ENCODE results near the gene TSPAN14.
A peak's percentile ranks its signal among the peaks of the same experiment; 100 is the strongest.
"Not testable (repeated sequence)": the region's sequence is repeated elsewhere in the genome, so short reads cannot be mapped to it uniquely, and the experiment has no call there.

TSPAN14 gene

DNA sequence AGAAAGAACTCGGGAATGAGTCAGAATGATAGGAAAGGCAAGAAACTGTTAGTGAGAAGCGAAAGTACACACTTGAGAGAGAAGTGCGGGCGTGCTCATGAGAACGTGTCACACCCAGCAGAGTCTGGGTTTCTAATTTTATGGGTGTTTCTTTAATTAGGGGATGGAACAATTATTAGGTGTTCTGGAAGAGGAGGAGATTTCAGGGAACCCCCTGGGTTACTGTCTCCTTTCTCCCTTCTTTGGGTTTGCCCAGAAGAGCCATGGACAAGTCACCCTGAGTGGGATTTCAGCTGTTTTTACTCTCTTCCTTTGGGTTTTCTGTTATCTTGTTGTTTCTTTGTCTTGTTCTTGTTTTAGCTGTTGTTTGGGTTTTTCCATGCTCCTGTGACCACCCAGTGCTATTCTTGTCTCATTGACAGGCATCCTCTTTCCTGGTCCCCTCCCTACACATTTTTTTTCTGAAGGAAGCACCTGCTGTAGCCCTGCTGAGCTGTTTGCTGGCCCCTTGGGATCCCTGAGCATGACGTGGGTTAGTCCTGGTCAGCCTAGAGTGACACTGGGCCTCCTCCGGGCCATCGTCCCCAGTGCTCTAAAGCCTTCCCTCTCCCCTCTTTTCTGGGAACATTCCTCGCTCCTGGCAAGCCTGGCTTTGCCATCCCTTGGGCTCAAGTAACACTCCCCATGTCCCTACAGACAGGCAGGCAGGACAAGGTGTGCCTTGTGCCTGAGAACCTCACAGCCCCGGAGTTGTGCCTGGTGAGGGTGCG lies 87.1 kb downstream of the TSPAN14 start:
- peaks cover 2% of the 10 kb centered on the region for H3K36me3 Mint-ChIP-seq (ENCODE audit: low read depth)
- H3K4me1 Mint-ChIP-seq (ENCODE audit: low read depth), result peaks cover 22% of the 10 kb centered on the region
- H3K9me3 Mint-ChIP-seq, result no peaks in the 10 kb centered on the region
- no peak overlapping the region for H3K4me3 Mint-ChIP-seq
- H3K27ac Mint-ChIP-seq, result peak overlapping the region; percentile 49
- H3K27me3 Mint-ChIP-seq, result no peaks in the 10 kb centered on the region
- DNase-seq, result no peak

DNA sequence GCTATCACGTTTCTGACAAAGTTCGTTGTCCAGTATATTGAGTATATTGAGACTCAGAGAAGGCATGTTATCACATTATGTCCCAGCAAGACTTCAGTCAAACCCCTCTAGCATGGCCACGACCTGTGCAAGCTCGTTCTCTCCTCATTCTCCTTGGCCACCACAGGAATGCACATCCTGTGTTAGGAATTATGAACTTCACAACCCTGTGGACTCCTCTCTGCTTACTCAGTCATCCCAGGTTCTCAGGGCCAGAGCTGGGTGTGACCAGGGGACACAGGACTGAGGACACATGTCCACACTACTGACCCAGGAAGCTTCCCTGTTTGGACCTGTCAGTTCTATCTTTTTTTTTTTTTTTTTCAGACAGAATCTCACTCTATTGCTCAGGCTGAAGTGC lies 87.9 kb downstream of the TSPAN14 start:
- Mint-ChIP-seq H3K9me3 (no peaks in the 10 kb centered on the region), H3K27me3 (no peaks in the 10 kb centered on the region), H3K4me1 (ENCODE audit: low read depth) (peaks cover 15% of the 10 kb centered on the region), H3K4me3 (no peak overlapping the region), H3K36me3 (ENCODE audit: low read depth) (no peaks in the 10 kb centered on the region), H3K27ac (no peak overlapping the region)
- DNase-seq, result no peak

DNA sequence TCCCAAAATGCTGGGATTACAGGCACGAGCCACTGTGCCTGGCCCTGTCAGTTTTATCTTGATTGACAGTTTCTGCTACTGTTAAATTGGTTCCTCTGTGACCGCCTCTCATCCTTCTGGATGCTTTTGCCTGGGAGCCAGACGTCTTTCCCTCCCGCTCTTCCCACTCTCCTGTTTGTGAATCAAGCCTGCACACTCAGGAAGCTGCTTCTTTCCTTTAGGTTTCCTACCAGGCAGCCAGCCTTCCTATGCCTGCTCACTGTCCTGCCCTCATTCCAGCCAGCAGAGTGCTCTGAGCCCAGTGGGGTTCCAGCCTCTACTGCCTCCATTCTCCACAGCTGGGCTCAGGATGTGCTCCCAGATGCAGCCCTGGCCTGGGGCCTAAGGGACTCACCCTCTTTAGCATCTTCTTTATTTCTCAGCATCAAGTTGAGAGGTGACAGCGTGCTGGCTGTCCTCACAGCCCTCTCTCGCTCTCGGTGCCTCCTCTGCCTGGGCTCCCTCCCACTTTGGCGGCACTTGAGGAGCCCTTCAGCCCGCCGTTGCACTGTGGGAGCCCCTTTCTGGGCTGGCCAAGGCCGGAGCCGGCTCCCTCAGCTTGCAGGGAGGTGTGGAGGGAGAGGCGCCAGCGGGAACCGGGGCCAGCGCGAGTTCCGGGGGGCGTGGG lies 88.7 kb downstream of the TSPAN14 start:
- H3K27me3 Mint-ChIP-seq, result no peaks in the 10 kb centered on the region
- H3K4me3 Mint-ChIP-seq, result no peak overlapping the region
- H3K27ac Mint-ChIP-seq, result no peak overlapping the region
- H3K4me1 Mint-ChIP-seq (ENCODE audit: low read depth), result peaks cover 15% of the 10 kb centered on the region
- H3K36me3 Mint-ChIP-seq (ENCODE audit: low read depth), result no peaks in the 10 kb centered on the region
- no peak for DNase-seq
- no peaks in the 10 kb centered on the region for H3K9me3 Mint-ChIP-seq

DNA sequence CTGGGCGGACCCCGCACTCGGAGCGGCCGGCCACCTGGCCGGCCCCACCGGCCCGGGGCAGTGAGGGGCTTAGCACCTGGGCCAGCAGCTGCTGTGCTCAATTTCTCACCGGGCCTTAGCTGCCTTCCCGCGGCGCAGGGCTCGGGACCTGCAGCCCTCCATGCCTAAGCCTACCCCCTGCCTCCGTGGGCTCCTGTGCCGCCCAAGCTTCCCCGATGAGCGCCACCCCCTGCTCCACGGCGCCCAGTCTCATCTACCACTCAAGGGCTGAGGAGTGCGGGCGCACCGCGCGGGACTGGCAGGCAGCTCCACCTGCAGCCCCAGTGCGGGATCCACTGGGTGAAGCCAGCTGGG lies 89.2 kb downstream of the TSPAN14 start:
- DNase-seq; H3K27me3 Mint-ChIP-seq; H3K27ac Mint-ChIP-seq; H3K4me3 Mint-ChIP-seq; H3K9me3 Mint-ChIP-seq; H3K36me3 Mint-ChIP-seq (ENCODE audit: low read depth): not testable (repeated sequence)
- H3K4me1 Mint-ChIP-seq (ENCODE audit: low read depth), result peaks cover 15% of the 10 kb centered on the region

DNA sequence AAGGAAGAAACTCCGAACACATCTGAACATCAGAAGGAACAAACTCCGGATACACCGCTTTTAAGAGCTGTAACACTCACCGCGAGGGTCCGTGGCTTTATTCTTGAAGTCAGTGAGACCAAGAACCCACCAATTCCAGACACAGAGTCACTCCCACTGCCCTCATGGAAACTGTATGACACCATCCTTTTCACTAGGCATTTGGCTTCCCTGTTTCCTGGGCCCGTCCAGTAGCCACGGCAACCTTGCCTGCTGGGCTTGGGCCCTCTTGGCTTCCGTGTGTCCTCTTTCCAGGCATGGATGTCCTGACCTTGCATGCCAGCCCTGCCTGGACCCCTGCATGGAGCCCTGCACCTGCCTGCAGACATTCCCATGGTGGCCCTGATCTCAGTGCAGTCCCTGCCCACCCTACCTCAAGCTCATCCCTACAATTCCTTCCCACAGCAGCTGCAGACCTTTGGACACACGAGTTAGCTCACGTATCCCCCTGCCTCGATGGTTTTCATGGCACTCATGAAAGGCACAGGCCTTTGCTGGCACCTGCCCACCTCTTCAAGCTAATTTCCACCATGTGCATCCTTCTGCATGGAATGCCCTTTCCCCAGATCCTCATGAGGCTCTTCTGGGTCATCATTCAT lies 90.3 kb downstream of the TSPAN14 start:
- Mint-ChIP-seq H3K9me3 (no peaks in the 10 kb centered on the region), H3K4me1 (ENCODE audit: low read depth) (peaks cover 15% of the 10 kb centered on the region), H3K27me3 (peaks cover 2% of the 10 kb centered on the region), H3K36me3 (ENCODE audit: low read depth) (no peaks in the 10 kb centered on the region), H3K4me3 (no peak overlapping the region), H3K27ac (no peak overlapping the region)
- DNase-seq, result no peak

DNA sequence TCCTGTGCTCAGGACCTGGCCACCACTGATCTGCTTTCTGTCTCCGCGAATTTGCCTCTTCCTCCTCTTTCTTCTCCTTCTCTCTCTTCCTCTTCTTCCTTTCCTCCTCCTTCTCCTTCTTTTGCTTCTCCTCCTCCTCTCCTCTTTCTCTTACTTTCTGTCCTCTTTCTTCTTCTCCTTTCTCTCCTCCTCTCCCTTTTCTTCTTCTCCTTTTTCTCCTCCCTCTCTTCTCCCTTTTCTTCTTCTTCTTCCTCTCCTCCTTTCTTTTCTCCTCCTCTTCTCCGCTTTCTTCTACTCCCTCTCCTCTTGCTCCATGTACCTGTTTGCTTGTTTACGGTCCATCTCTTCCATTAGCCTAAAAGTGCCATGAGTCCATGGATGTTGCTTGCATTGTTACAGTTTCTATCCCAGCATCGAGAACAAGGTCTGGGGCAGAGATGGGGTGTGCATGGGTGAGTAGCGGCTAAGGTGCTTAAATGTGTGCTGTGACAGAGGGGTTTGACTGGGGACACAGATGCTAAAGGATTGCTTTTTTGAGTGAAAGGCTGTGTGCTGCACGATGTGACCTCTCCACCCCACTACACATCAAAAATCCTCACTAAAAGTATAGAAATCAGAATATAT lies 91.3 kb downstream of the TSPAN14 start:
- H3K4me1 Mint-ChIP-seq (ENCODE audit: low read depth), result peaks cover 15% of the 10 kb centered on the region
- DNase-seq, result no peak
- no peak overlapping the region for H3K27ac Mint-ChIP-seq
- no peak overlapping the region for H3K4me3 Mint-ChIP-seq
- no peaks in the 10 kb centered on the region for H3K36me3 Mint-ChIP-seq (ENCODE audit: low read depth)
- peaks cover 2% of the 10 kb centered on the region for H3K27me3 Mint-ChIP-seq
- H3K9me3 Mint-ChIP-seq, result no peaks in the 10 kb centered on the region

DNA sequence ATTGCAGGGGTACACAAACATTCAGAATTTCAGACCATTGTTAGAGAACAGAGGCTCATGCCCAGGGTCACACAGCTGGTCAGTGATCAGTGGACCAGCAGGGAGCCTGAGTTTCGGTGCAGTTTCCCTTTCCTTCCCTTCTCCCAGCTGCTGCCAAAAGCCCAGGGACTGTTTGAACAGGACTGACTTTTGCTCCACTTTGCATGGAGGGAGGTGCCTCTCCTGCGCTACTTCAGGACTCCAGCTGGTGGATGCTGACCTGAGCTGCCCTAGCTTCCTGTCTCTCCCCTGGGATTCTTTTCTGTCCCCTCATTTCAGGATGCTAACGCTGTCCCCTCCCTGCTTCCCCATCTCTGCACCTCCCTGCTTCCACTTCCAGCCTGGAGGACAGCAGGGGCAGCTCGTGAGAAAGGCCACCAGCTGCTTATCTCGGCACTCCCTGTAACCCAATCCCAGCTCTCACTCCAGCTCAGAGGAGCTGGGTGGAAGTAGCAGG lies 98.1 kb downstream of the TSPAN14 start:
- peaks cover 10% of the 10 kb centered on the region for H3K4me1 Mint-ChIP-seq (ENCODE audit: low read depth)
- H3K36me3 Mint-ChIP-seq (ENCODE audit: low read depth), result no peaks in the 10 kb centered on the region
- no peak overlapping the region for H3K27ac Mint-ChIP-seq
- peaks cover 9% of the 10 kb centered on the region for H3K27me3 Mint-ChIP-seq
- no peaks in the 10 kb centered on the region for H3K9me3 Mint-ChIP-seq
- H3K4me3 Mint-ChIP-seq, result no peak overlapping the region
- DNase-seq, result no peak

DNA sequence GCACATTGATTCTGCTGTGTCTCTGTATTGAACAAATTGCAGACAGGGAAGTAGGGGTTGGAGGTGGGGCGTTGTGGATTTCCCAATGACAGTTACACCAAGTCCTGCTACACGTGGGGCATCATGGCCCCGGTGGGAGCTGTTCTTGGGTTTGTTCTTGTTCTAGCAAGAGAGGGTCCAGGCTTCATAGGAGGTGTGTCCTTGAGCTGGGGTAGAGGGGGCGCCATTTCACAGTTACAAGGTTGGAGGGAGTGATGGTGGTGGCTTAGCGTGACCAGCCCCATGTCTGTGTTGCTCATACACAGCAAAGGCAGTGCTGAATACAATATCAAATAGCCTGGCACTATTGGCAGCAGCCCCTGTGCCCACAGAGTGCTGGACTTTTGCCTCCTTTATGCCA lies 99.3 kb downstream of the TSPAN14 start:
- H3K4me1 Mint-ChIP-seq (ENCODE audit: low read depth), result peaks cover 11% of the 10 kb centered on the region
- no peaks in the 10 kb centered on the region for H3K36me3 Mint-ChIP-seq (ENCODE audit: low read depth)
- no peak for DNase-seq
- H3K27me3 Mint-ChIP-seq, result peaks cover 9% of the 10 kb centered on the region
- H3K27ac Mint-ChIP-seq, result no peak overlapping the region
- no peaks in the 10 kb centered on the region for H3K9me3 Mint-ChIP-seq
- no peak overlapping the region for H3K4me3 Mint-ChIP-seq

DNA sequence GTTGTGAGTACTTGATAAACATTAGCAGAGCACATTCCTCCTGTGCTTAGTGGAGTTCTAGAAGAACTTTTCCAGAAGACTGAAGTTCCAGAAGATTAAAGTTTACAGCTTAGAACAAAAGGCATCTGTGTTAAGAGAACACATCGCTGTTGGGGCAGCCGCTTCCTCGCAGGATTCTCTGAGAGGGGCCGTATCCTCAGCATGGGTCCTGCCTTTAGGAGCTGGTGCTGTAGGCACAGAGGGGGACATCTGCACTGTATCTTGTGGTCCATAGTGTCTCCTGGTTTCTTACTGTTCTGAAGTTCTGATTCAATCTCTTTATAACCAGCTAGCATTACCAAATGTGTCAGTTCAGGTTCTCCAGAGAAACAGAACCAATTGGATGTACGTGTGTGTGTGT lies 99.9 kb downstream of the TSPAN14 start:
- peaks cover 11% of the 10 kb centered on the region for H3K4me1 Mint-ChIP-seq (ENCODE audit: low read depth)
- no peaks in the 10 kb centered on the region for H3K9me3 Mint-ChIP-seq
- H3K27me3 Mint-ChIP-seq, result peaks cover 7% of the 10 kb centered on the region
- no peaks in the 10 kb centered on the region for H3K36me3 Mint-ChIP-seq (ENCODE audit: low read depth)
- no peak overlapping the region for H3K27ac Mint-ChIP-seq
- no peak overlapping the region for H3K4me3 Mint-ChIP-seq
- DNase-seq, result no peak

DNA sequence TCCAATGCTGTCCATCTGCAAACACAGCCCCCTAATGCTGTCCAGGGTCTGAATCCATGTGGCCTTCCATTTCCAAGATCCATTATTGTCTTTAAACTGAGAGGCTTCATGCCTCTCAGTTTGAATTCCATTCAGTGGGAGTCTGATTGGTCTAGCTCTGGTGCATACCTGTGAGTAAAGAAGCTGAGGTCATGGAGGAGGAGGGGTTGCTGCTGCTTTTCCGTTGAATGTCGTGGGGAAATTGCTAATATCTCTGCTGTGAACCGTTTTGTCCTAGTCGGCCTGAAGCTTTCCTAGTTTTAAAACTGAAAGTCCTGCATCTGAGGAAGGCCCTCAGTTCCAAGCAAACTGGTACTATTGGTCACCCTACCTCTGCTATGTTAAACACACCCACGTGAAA lies 101.3 kb downstream of the TSPAN14 start:
- Mint-ChIP-seq H3K27ac (no peak overlapping the region), H3K4me1 (ENCODE audit: low read depth) (peaks cover 11% of the 10 kb centered on the region), H3K4me3 (no peak overlapping the region), H3K36me3 (ENCODE audit: low read depth) (no peaks in the 10 kb centered on the region), H3K27me3 (peaks cover 7% of the 10 kb centered on the region), H3K9me3 (no peaks in the 10 kb centered on the region)
- DNase-seq, result no peak

DNA sequence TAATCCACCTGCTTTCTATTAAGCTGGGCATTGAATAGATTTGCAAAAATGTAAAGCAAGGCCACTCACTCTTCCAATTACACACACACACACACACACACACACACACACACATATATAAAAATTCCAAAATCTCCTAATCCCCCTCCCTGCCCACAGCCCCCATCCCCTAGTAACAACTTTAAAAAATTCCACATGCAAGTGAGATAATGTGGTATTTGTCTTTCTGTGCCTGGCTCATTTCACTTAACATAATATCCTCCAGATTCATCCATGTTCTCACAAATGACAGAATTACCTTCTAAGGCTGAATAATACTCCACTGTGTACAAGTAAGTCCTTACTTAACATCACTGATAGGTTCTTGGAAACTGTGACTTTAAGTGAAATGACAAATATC lies 107.8 kb downstream of the TSPAN14 start:
- Mint-ChIP-seq H3K36me3 (ENCODE audit: low read depth) (no peaks in the 10 kb centered on the region), H3K4me3 (no peak overlapping the region), H3K9me3 (no peaks in the 10 kb centered on the region), H3K27ac (no peak overlapping the region), H3K27me3 (no peaks in the 10 kb centered on the region), H3K4me1 (ENCODE audit: low read depth) (peaks cover 1% of the 10 kb centered on the region)
- no peak for DNase-seq

DNA sequence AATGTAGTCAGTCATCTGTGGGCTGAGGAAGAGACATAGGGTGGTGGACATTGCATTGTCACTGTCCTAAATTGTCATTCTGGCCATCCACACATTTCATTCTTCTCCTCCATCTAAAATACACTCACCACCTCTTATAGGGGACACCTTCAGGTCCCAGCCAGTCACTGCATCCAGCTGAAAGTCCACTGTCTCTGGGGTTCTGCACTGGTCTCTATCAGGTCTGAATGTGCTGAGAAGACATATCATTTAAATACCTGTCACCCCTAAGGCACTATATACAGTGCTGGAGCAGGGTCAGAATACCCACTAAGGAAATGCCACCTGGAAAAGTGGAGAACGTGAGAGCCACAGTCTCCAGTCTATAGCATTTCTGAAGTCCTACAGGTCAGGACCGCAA lies 113.2 kb downstream of the TSPAN14 start:
- Mint-ChIP-seq H3K4me1 (ENCODE audit: low read depth) (no peaks in the 10 kb centered on the region), H3K4me3 (no peak overlapping the region), H3K36me3 (ENCODE audit: low read depth) (no peaks in the 10 kb centered on the region), H3K27me3 (peaks cover 2% of the 10 kb centered on the region), H3K27ac (no peak overlapping the region), H3K9me3 (no peaks in the 10 kb centered on the region)
- DNase-seq, result no peak

DNA sequence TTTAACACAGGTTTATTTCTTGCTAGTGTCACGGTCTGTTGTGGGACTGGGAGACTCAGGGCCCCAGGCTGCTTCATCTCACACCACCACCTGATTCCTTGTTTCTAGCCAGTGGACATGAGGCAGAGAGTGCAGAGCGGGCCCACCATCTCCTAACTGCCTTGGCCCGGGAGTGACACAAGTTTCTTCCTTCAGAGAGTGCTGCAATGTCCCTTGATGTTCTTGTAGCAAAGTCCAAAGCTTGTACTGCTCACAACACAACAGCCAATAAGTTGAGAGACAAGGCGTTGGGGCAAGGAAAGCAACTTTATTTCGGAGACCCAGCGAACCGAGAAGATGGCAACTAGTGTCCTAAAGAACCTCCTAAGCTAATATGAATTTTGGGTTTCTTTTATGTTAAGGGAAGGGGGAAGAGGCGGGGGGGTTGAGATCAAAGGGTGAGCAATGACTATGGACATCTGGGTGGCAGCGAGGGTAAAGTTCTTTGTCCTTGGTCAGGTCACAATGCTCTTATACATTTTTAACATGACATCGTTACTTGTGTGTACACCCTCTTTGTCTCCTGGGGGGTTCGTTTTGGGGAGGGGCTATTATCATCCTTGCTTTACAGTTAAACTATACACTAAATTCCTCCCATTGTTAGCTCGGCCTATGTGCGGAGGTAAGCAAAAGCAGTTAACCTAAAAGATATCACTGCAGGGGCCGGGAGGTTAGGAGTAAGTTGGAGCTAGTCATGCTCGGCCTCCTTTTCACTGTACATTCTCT lies 115.2 kb downstream of the TSPAN14 start:
- peaks cover 2% of the 10 kb centered on the region for H3K27me3 Mint-ChIP-seq
- H3K4me1 Mint-ChIP-seq (ENCODE audit: low read depth), result no peaks in the 10 kb centered on the region
- H3K4me3 Mint-ChIP-seq, result no peak overlapping the region
- H3K27ac Mint-ChIP-seq, result no peak overlapping the region
- no peaks in the 10 kb centered on the region for H3K36me3 Mint-ChIP-seq (ENCODE audit: low read depth)
- no peaks in the 10 kb centered on the region for H3K9me3 Mint-ChIP-seq
- no peak for DNase-seq

DNA sequence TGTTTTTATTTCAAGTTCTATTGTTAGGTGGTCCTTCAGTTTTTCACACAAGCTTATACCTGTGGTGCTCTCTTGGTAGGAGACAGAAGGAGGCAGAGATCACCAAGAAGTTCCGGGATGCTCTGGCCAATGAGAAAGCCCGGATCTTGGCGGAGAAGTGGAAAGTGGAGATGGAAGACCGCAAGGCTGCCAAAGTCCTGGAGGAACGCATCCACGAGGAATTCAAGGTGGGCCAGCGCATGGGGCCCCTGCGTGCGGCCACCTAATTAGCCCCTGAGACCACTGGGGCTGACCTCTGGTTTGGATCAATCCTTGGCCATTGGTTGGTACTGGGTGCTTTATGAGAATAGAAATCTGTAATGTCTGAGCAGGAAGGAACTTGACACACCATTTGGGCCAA lies 117.2 kb downstream of the TSPAN14 start:
- no peak for DNase-seq
- Mint-ChIP-seq H3K4me3 (no peak overlapping the region), H3K4me1 (ENCODE audit: low read depth) (no peaks in the 10 kb centered on the region), H3K36me3 (ENCODE audit: low read depth) (no peaks in the 10 kb centered on the region), H3K27ac (no peak overlapping the region), H3K27me3 (peaks cover 2% of the 10 kb centered on the region), H3K9me3 (no peaks in the 10 kb centered on the region)
